Measurements from ENCODE around the gene PRR14. TPM values are rescaled to one million over a fixed set of nuclear protein-coding genes. Genes with fewer than 3 reads are reported as not detected.

PRR14 gene
- total and polyA plus RNA-seq, 2 of the 8 experiments (the other 6 are each of a cell fraction or from before 2014, with no cell fraction given), result 3.6 to 16.1 TPM

DNA sequence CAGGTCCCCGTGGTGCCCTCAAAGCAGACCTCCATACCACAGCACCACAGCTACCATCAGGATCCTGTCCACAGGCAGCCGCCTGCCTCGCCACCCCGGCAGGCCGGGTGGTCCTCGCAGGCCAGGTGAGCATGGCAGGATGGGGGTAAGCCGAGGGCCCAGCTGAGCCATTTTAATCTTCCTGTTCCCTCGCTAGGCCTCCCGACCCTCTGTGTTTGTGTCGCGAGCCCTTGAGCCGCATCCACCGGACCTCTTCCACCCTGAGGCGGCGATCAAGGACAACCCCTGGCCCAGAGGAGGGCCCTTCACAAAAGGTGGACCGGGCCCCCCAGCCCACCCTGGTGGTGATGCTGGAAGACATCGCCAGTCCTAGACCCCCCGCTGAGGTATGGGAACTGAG is 2.0 kb downstream of the PRR14 start (continued):
- TF ChIP-seq SIN3A (conservative IDR thresholded peaks at IDR 0.05 in 1 of 2, IDR thresholded peaks at IDR 0.05 in 1 of 2; ENCODE audit: low read depth in 1 of 2, low read length in 2 of 2) (no peak), CEBPB (IDR thresholded peaks at IDR 0.05; ENCODE audit: low read depth, low read length) (no peak), RBBP5 (IDR thresholded peaks at IDR 0.05; ENCODE audit: borderline replicate concordance, low read depth, low read length) (no peak)

Data from H1 (cell line).